Stimulated activated effector memory CD8-positive, alpha-beta T cell treated with anti-CD3 and anti-CD28 coated beads, Interleukin-12 subunit alpha, Interleukin-12 subunit beta, amount 100 ng/mL, for 72 hours (primary cell): ENCODE data around the gene TCP11L1.
"Not testable (repeated sequence)": the region's sequence is repeated elsewhere in the genome, so short reads cannot be mapped to it uniquely, and the experiment has no call there.

ENCODE experiments used
- ATAC-seq: fragments of 150-1000 bp; cut with Tn5 transposase; 2 replicates; pipeline ENCODE4 v1.10.0; 2021
- DNase-seq, 2 donors: peaks; one replicate each; pipeline ENCODE4 v3.0.0; 2021 to 2022; ENCODE audit warnings: low spot score in 2 of 2
- H3K27ac Mint-ChIP-seq: one replicate; pipeline ENCODE4 v1.8.0; 2022; ENCODE audit warnings: mild to moderate bottlenecking, mixed read lengths
- H3K36me3 Mint-ChIP-seq: one replicate; pipeline ENCODE4 v1.8.0; 2022; ENCODE audit warnings: mild to moderate bottlenecking, mixed read lengths
- H3K4me1 Mint-ChIP-seq: one replicate; pipeline ENCODE4 v1.8.0; 2022; ENCODE audit warnings: mixed read lengths
- H3K4me3 Mint-ChIP-seq: one replicate; pipeline ENCODE4 v1.8.0; 2022; ENCODE audit warnings: mild to moderate bottlenecking, mixed read lengths
- H3K9me3 Mint-ChIP-seq: one replicate; pipeline ENCODE4 v1.8.0; 2022; ENCODE audit warnings: mixed read lengths

Gene TCP11L1

DNA sequence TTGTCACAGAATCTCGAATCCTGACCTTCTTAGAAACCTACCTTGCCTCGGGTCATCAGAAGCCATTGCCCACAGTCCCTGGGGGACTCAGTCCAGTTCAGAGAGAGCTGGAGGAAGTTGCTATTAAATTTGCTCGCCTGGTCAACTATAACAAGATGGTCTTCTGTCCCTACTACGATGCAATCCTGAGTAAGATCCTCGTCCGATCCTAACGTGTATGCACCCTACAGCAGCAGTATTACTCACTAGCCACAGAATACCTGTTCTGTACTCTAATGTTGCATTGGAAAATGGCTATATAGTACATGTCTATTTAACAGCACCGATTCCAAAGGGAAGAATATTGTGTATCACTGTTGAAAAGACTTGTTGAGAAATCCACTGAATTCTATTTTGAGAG, 33.1 kb downstream of the TCP11L1 start:
- no peak overlapping the region for H3K4me3 Mint-ChIP-seq
- no peaks in the 10 kb centered on the region for H3K9me3 Mint-ChIP-seq
- peaks cover 93% of the 10 kb centered on the region for H3K36me3 Mint-ChIP-seq
- peak overlapping the region; percentile 63 for H3K27ac Mint-ChIP-seq
- no peaks in the 10 kb centered on the region for H3K4me1 Mint-ChIP-seq
- DNase-seq, result no peak
- no peak for ATAC-seq

DNA sequence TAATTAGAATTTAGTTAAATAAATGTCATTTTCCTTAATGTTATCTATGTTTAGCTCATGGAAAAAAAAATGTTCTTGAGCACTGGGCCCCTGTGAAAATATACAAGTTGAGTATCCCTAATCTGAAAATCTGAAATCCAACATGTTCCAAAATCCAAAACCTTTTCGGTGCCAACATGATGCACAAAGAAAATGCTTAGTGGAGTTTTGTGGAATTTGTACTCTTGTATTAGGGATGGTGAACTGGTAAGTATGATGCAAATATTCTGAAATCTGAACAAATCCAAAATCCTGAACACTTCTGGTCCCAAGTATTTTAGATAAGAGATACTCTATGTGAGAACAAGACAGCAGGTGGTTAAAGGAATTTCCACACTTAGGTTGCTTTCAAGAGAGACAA, 44.5 kb downstream of the TCP11L1 start:
- no peak overlapping the region for H3K27ac Mint-ChIP-seq
- no peak for ATAC-seq
- DNase-seq, result no peak
- H3K9me3 Mint-ChIP-seq, result no peaks in the 10 kb centered on the region
- H3K36me3 Mint-ChIP-seq, result peaks cover 68% of the 10 kb centered on the region
- H3K4me1 Mint-ChIP-seq, result no peaks in the 10 kb centered on the region
- no peak overlapping the region for H3K4me3 Mint-ChIP-seq

DNA sequence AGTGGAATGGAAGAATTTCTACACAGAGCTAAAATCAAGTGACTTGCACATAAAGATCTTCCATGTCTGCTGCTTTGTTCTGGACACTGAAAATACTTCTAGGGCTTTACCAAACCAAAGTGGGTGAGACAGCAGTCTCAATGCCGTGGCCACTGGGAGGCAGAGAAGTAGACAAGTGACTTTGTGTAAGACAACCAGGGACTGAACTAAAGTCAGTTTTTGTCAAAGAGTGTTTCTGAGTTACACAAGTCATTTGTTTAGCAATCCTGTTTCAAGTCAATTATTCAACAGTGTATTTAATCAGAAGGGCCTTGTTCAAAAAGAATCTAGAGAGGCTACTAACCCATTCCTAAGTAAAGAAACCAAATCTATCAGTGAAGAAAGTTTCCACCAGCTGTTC, 46.6 kb downstream of the TCP11L1 start:
- peak overlapping the region; percentile 77 for H3K27ac Mint-ChIP-seq
- H3K4me3 Mint-ChIP-seq, result no peak overlapping the region

DNA sequence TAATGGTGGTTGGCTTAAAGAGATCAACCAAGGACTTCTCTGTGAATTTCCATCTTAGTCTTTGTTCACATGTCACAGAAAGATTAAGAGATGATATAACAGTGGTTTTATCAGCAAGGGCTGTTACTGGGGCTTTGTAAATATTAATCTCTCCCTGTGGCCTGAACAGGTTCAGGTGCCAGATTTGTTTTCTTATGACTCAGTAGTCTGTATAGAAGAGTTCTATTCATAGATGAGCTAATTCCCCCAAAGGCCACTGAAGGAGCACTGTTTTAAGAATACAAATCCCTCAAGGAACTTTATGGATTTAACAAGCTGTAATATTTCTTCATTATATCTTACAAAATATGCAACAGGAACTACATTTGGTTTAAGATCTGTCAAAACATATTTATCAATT, 50.4 kb downstream of the TCP11L1 start:
- Mint-ChIP-seq H3K4me1 (no peaks in the 10 kb centered on the region), H3K36me3 (peaks cover 14% of the 10 kb centered on the region), H3K27ac (peak overlapping the region; percentile 45), H3K4me3 (no peak overlapping the region), H3K9me3 (no peaks in the 10 kb centered on the region)
- ATAC-seq (no peak), DNase-seq (no peak)

More for the DNA sequence above, 46.6 kb downstream of the TCP11L1 start:
- Mint-ChIP-seq H3K36me3 (peaks cover 52% of the 10 kb centered on the region), H3K4me1 (no peaks in the 10 kb centered on the region), H3K9me3 (no peaks in the 10 kb centered on the region)
- DNase-seq (no peak), ATAC-seq (no peak)

DNA sequence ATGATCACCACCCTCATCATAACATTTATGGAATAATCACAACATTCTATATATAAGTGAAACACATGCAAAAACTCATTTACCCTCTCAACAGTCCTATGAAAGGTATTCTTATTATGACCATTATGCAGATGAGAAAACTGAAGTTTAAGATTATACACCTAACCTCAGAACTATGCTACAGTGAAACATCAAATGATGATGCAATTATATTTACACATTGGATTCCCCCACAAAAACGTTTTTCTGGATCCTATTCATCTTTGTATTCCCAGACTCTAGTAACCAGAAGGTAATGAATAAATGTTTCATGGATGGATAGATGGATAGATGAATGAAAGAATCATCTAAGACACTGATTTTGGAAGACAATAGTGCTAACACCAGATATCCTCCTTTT, 54.8 kb downstream of the TCP11L1 start:
- no peak for ATAC-seq
- no peaks in the 10 kb centered on the region for H3K9me3 Mint-ChIP-seq
- H3K4me3 Mint-ChIP-seq, result no peak overlapping the region
- peaks cover 44% of the 10 kb centered on the region for H3K36me3 Mint-ChIP-seq
- no peaks in the 10 kb centered on the region for H3K4me1 Mint-ChIP-seq
- DNase-seq, result no peak
- no peak overlapping the region for H3K27ac Mint-ChIP-seq

DNA sequence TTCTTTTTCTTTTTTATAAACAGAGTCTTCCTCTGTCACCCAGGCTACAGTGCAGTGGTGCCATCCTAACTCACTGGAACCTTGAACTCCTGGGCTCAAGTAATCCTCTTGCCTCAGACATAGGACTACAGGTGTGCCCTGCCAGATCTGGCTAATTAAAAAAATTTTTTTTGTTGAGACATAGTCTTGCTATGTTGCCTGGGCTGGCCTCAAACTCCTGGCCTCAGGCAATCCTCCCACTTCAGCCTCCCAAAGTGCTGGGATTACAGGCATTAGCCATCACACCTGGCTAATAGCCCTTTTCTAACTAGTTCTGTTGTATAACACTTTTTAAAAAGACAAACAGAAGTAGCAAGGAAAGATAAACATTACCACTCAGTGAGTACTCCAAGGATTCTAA, 64.5 kb downstream of the TCP11L1 start:
- H3K27ac Mint-ChIP-seq, result no peak overlapping the region
- no peaks in the 10 kb centered on the region for H3K9me3 Mint-ChIP-seq
- DNase-seq (no peak), ATAC-seq (no peak)
- H3K4me1 Mint-ChIP-seq, result no peaks in the 10 kb centered on the region
- H3K36me3 Mint-ChIP-seq, result peaks cover 63% of the 10 kb centered on the region
- H3K4me3 Mint-ChIP-seq, result no peak overlapping the region

DNA sequence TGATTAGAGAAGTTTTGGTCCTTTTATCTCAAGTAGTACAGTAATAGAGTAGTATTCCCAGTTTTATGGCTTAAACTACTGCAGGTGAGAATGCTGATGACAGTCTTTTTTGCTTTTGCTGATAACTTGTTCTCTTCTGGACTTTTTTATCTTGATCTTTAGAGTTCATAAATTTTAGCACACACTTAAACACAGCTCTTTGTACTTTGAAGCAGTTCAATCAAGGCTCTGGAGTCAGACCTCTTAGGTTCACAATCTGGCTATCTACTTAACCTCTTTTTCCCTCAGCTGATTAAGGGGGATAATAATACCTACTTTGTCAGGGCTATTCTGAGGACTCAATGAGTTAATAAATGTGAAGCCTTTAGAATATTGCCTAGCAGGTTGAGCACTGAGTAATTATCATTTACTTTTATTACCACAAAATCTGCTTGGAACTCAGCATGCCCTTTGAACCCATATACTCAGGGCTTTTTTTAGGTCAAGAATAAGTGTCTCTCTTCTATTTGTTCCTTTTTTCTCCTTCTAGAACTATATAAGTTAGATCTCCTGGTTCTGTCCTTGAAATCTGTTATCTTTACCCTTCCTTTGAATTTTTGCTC, 70.0 kb downstream of the TCP11L1 start:
- ATAC-seq (no peak), DNase-seq (no peak)
- Mint-ChIP-seq H3K4me1 (no peaks in the 10 kb centered on the region), H3K9me3 (no peaks in the 10 kb centered on the region), H3K27ac (no peak overlapping the region), H3K36me3 (peaks cover 19% of the 10 kb centered on the region), H3K4me3 (no peak overlapping the region)

DNA sequence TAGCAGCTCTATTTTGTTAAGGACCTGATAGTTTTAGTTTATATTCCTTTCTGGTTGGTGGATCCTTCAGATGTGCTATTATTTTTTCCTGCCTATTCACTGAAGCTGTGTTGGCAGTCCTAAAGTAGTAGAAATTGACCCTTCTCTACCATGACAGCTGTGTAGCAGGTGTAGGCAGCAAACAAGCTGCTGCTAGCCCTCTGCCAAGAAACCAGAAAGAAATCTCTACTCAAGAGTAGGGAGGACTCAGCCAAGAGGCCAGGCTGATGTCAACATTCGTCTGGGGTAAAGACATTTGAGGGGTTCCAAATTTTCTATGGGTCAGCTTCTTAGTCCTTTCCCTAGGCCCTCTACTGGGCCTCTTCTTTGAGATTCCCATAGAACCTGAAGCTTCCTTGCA, 70.7 kb downstream of the TCP11L1 start:
- ATAC-seq (no peak), DNase-seq (no peak)
- H3K27ac Mint-ChIP-seq, result no peak overlapping the region
- no peaks in the 10 kb centered on the region for H3K4me1 Mint-ChIP-seq
- H3K9me3 Mint-ChIP-seq, result no peaks in the 10 kb centered on the region
- peaks cover 12% of the 10 kb centered on the region for H3K36me3 Mint-ChIP-seq
- H3K4me3 Mint-ChIP-seq, result no peak overlapping the region

DNA sequence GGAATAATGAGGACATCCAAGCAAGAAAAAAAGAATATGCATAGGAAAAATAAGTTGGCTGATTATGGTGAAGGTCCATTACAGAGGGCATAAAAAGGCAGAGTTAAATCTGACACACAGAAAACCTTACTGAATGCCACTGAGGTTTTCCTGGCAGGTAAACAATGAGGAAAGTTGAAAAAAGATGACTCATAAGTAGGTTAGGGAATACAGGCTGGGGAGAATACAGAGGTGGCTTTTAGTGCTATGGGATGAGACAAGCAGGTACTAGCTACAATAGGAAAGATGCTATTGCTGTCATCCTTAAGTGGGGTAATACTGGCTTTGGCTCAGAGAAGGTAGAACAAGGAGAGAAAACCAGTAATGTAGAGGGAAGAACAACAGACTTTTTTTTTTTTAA, 77.2 kb downstream of the TCP11L1 start:
- Mint-ChIP-seq H3K9me3 (no peaks in the 10 kb centered on the region), H3K4me3 (no peak overlapping the region), H3K36me3 (peaks cover 6% of the 10 kb centered on the region), H3K4me1 (no peaks in the 10 kb centered on the region), H3K27ac (no peak overlapping the region)
- ATAC-seq (no peak), DNase-seq (no peak)

DNA sequence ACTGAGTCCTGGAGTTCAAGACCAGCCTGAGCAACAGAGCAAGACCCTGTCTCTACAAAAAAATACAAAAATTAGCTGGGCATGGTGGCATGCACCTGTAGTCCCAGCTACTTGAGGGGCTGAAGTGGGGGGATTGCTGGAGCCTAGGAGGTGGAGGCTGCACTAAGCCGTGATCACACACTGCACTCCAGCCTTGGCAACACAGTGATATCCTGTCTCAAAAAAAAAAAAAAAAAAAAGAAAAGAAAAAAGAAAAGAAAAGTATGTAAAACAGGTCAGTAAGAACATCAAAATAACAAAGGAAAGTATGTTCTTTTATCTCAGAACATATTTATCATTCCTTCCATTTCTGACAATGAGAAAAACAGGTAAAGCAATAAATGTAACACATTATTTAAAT, 83.3 kb downstream of the TCP11L1 start:
- not testable (repeated sequence) for H3K4me1 Mint-ChIP-seq, DNase-seq, H3K4me3 Mint-ChIP-seq, H3K27ac Mint-ChIP-seq, H3K36me3 Mint-ChIP-seq, H3K9me3 Mint-ChIP-seq, ATAC-seq
